ENCODE results near the gene UNC119.
"Not testable (repeated sequence)": the region's sequence is repeated elsewhere in the genome, so short reads cannot be mapped to it uniquely, and the experiment has no call there.

Gene UNC119

GRCh38 chr17:28552176-28552999 is at the start of gene UNC119:
UNC119 (minus strand) TSS chr17:28552624; CDS start chr17:28552557, 67 bp downstream.
- in situ Hi-C loops (cut with HindIII; ENCODE audit: low sequenced_read_pairs) = no loop called here

- in situ Hi-C loops (cut with HindIII; ENCODE audit: low sequenced_read_pairs) = no loop called here
Observed at GRCh38 chr17:28599311-28600184, 47.1 kb upstream of the UNC119 start.

GRCh38 chr17:28598799-28599310 is 46.4 kb upstream of the UNC119 start, which contains the start of gene SPAG5:
SPAG5 (minus strand) TSS chr17:28599025; CDS start chr17:28598946, 79 bp downstream.
- in situ Hi-C loops (cut with HindIII; ENCODE audit: low sequenced_read_pairs) = no loop called here

- in situ Hi-C loops (cut with HindIII; ENCODE audit: low sequenced_read_pairs) = no loop called here
Observed at GRCh38 chr17:28598389-28598788, 46.0 kb upstream of the UNC119 start.

- in situ Hi-C loops (cut with HindIII; ENCODE audit: low sequenced_read_pairs) = no loop called here
Observed at GRCh38 chr17:28597606-28598383, 45.4 kb upstream of the UNC119 start.

GRCh38 chr17:28592260-28592659 is 39.8 kb upstream of the UNC119 start:
- in situ Hi-C loops (cut with HindIII; ENCODE audit: low sequenced_read_pairs) = loop anchor here (5.0 kb wide), 1 partner anchor 80 kb away; no protein-coding TSS in a partner anchor

GRCh38 chr17:28585851-28586250 is 33.4 kb upstream of the UNC119 start:
- in situ Hi-C loops (cut with HindIII; ENCODE audit: low sequenced_read_pairs) = no loop called here

- in situ Hi-C loops (cut with HindIII; ENCODE audit: low sequenced_read_pairs) = no loop called here
Observed at GRCh38 chr17:28584434-28584833, 32.0 kb upstream of the UNC119 start.

- in situ Hi-C loops (cut with HindIII; ENCODE audit: low sequenced_read_pairs) = no loop called here
Observed at GRCh38 chr17:28582513-28582912, 30.1 kb upstream of the UNC119 start.

- in situ Hi-C loops (cut with HindIII; ENCODE audit: low sequenced_read_pairs) = no loop called here
Observed at GRCh38 chr17:28580959-28581358, 28.5 kb upstream of the UNC119 start.

- in situ Hi-C loops (cut with HindIII; ENCODE audit: low sequenced_read_pairs) = no loop called here
Observed at GRCh38 chr17:28579526-28579925, 27.1 kb upstream of the UNC119 start.

GRCh38 chr17:28578246-28579195 is 26.1 kb upstream of the UNC119 start:
- in situ Hi-C loops (cut with HindIII; ENCODE audit: low sequenced_read_pairs) = no loop called here

GRCh38 chr17:28577466-28577824 is 25.0 kb upstream of the UNC119 start:
- in situ Hi-C loops (cut with HindIII; ENCODE audit: low sequenced_read_pairs) = no loop called here

- in situ Hi-C loops (cut with HindIII; ENCODE audit: low sequenced_read_pairs) = no loop called here
Observed at GRCh38 chr17:28576758-28577465, 24.5 kb upstream of the UNC119 start, which contains the start of gene ALDOC. ALDOC (minus strand) TSS chr17:28576895; CDS start chr17:28575532, 1,363 bp downstream.

GRCh38 chr17:28576016-28576415 is 23.6 kb upstream of the UNC119 start:
- in situ Hi-C loops (cut with HindIII; ENCODE audit: low sequenced_read_pairs) = not testable (repeated sequence)

- in situ Hi-C loops (cut with HindIII; ENCODE audit: low sequenced_read_pairs) = no loop called here
Observed at GRCh38 chr17:28575126-28575795, 22.8 kb upstream of the UNC119 start.

- in situ Hi-C loops (cut with HindIII; ENCODE audit: low sequenced_read_pairs) = no loop called here
Observed at GRCh38 chr17:28574526-28574925, 22.1 kb upstream of the UNC119 start.

GRCh38 chr17:28573966-28574480 is 21.6 kb upstream of the UNC119 start:
- in situ Hi-C loops (cut with HindIII; ENCODE audit: low sequenced_read_pairs) = no loop called here

Data from endothelial cell of hepatic sinusoid (primary cell).